SK-N-SH (cell line): ENCODE measurements around the gene IRAK2. TPM values are rescaled to one million over a fixed set of nuclear protein-coding genes. Genes with fewer than 3 reads are reported as not detected.
A peak's percentile ranks its signal among the peaks of the same experiment; 100 is the strongest.
"Not testable (repeated sequence)": the region's sequence is repeated elsewhere in the genome, so short reads cannot be mapped to it uniquely, and the experiment has no call there.

ENCODE experiments used
- CTCF ChIA-PET: fragments of 300-600, 350-600 bp; formaldehyde crosslinking; extraction: SDS; loops from one replicate; lab custom pipeline; 2021; lab: Yijun Ruan, JAX
- POLR2A ChIA-PET: fragments of 350-600 bp; sonication (Branson Sonifier 250); formaldehyde crosslinking; extraction: SDS; loops from one replicate; lab custom pipeline; 2020; ENCODE audit warnings: antibody characterized with exemption, inconsistent platforms; lab: Yijun Ruan, JAX
- DNase-seq: peaks from one replicate; pipeline ENCODE4 v3.0.0; 2012
- H2AFZ ChIP-seq: fragments of 200-600 bp; sonication (generic); 2 replicates; pipeline ENCODE4 v1.8.1; 2016; ENCODE audit warnings: antibody characterized with exemption, mild to moderate bottlenecking, low read depth
- H3F3A ChIP-seq: fragments of 200-600 bp; sonication (generic); replicated peaks from 2 replicates; pipeline ENCODE3; 2016; ENCODE audit warnings: antibody characterized with exemption, mild to moderate bottlenecking; ENCODE audit not compliant: insufficient read depth
- H3K27ac ChIP-seq, 2 experiments: fragments of 200-500 bp in 1 of 2; fragments of 200-600 bp in 1 of 2; sonication (Bioruptor generic) in 1 of 2; sonication (generic), shearing (Covaris generic) in 1 of 2; 2 replicates each; pipeline versions ENCODE4 v1.5.1 to v1.6.1; 2014 to 2016; ENCODE audit warnings: low read depth in 2 of 2, inconsistent platforms in 1 of 2, low read length in 1 of 2, mild to moderate bottlenecking in 1 of 2, mixed read lengths in 1 of 2
- H3K27me3 ChIP-seq: fragments of 200-600 bp; sonication (generic), shearing (Covaris generic); 2 replicates; pipeline ENCODE4 v1.6.1; 2016; ENCODE audit warnings: mixed run types; ENCODE audit not compliant: insufficient read depth
- H3K36me3 ChIP-seq, 2 experiments: fragments of 200-500 bp in 1 of 2; fragments of 200-600 bp in 1 of 2; sonication (Bioruptor generic) in 1 of 2; sonication (generic) in 1 of 2; replicated peaks in 1 of 2; 2 replicates each; pipeline versions ENCODE3 to v1.5.1; 2014 to 2016; ENCODE audit warnings: low read length in 1 of 2, mild to moderate bottlenecking in 1 of 2; ENCODE audit not compliant: insufficient read depth in 2 of 2, control insufficient read depth in 1 of 2
- H3K4me1 ChIP-seq, 2 experiments: fragments of 200-500 bp in 1 of 2; fragments of 200-600 bp in 1 of 2; sonication (Bioruptor generic) in 1 of 2; sonication (generic), shearing (Covaris generic) in 1 of 2; 2 replicates each; pipeline versions ENCODE4 v1.5.1 to v1.6.1; 2014 to 2016; ENCODE audit warnings: low read depth in 1 of 2, low read length in 1 of 2, mixed run types in 1 of 2; ENCODE audit not compliant: insufficient read depth in 2 of 2, control insufficient read depth in 1 of 2
- H3K4me2 ChIP-seq: fragments of 200-600 bp; sonication (generic), shearing (Covaris generic); 2 replicates; pipeline ENCODE4 v1.6.1; 2017; ENCODE audit warnings: mixed run types
- H3K4me3 ChIP-seq, 2 experiments: fragments of 200-500 bp in 1 of 2; fragments of 200-600 bp in 1 of 2; sonication (Bioruptor generic) in 1 of 2; sonication (generic), shearing (Covaris generic) in 1 of 2; 2 replicates each; pipeline versions ENCODE4 v1.5.1 to v1.8.1; 2014 to 2016; ENCODE audit warnings: low read depth in 2 of 2, inconsistent platforms in 1 of 2, low read length in 1 of 2, mild to moderate bottlenecking in 1 of 2, mixed read lengths in 1 of 2, moderate library complexity in 1 of 2
- H3K79me2 ChIP-seq: fragments of 200-600 bp; sonication (generic); 2 replicates; pipeline ENCODE4 v1.8.1; 2017; ENCODE audit warnings: mild to moderate bottlenecking; ENCODE audit not compliant: insufficient read depth
- H3K9ac ChIP-seq: fragments of 200-600 bp; sonication (generic); 2 replicates; pipeline ENCODE4 v1.6.1; 2017; ENCODE audit warnings: mixed run types
- H3K9me2 ChIP-seq: fragments of 200-600 bp; sonication (generic); 2 replicates; pipeline ENCODE4 v1.6.1; 2017; ENCODE audit warnings: mixed run types
- H3K9me3 ChIP-seq: fragments of 200-600 bp; sonication (generic); 2 replicates; pipeline ENCODE4 v1.6.1; 2017; ENCODE audit warnings: mixed run types, mild to moderate bottlenecking, moderate library complexity
- H4K20me1 ChIP-seq: fragments of 200-600 bp; sonication (generic); 2 replicates; pipeline ENCODE4 v1.6.1; 2017; ENCODE audit warnings: mild to moderate bottlenecking, mixed run types; ENCODE audit not compliant: insufficient read depth
- CHD2 ChIP-seq: fragments of 150-350 bp; IDR thresholded peaks from 2 replicates; pipeline ENCODE4 v1.6.1; 2018; ENCODE audit warnings: low read length; ENCODE audit not compliant: partially characterized antibody
- EZH2phosphoT487 ChIP-seq: fragments of 200-600 bp; sonication (generic); IDR thresholded peaks from 2 replicates; pipeline ENCODE4 v1.6.1; 2017; ENCODE audit warnings: low read depth, mixed run types, mild to moderate bottlenecking, antibody characterized with exemption, moderate library complexity, borderline replicate concordance
- FOSL2 ChIP-seq: IDR thresholded peaks from 2 replicates; pipeline ENCODE4 v1.4.0; 2012; ENCODE audit warnings: low read depth, mild to moderate bottlenecking, moderate library complexity, borderline replicate concordance
- GABPA ChIP-seq: IDR thresholded peaks from 2 replicates; pipeline ENCODE4 v1.4.0; 2012; ENCODE audit warnings: low read depth, mild to moderate bottlenecking
- GATA2 ChIP-seq: sonication (generic); formaldehyde crosslinking; IDR thresholded peaks from 2 replicates; pipeline ENCODE4 v1.5.0; 2020; ENCODE audit warnings: mild to moderate bottlenecking, missing genetic modification reagents
- MXI1 ChIP-seq: IDR thresholded peaks from 2 replicates; pipeline ENCODE4 v1.6.1; 2012; ENCODE audit warnings: mild to moderate bottlenecking, low read depth, low read length, improper control_type of control experiment
- POLR2AphosphoS5 ChIP-seq: IDR thresholded peaks from 2 replicates; pipeline ENCODE4 v1.6.1; 2012; ENCODE audit warnings: low read depth, low read length
- RFX5 ChIP-seq: IDR thresholded peaks from 2 replicates; pipeline ENCODE4 v1.6.1; 2012; ENCODE audit warnings: mild to moderate bottlenecking, improper control_type of control experiment, low read length
- TCF12 ChIP-seq: IDR thresholded peaks from 2 replicates; pipeline ENCODE4 v1.4.0; 2012
- WGBS: methylation state at CpG from one replicate; pipeline ENCODE4 v1.1.6; 2017; ENCODE audit warnings: low lambda C conversion rate; 5-methylcytosine and 5-hydroxymethylcytosine counted together
- polyA plus RNA-seq, 3 experiments: library from polyadenylated mRNA; depleted of rRNA; stranded (reverse); fragments of >200 nt; gene quantifications; 2 replicates each; pipeline ENCODE4 v1.2.3, GENCODE V29; 2012
- TF ChIP-seq, protein P1 (sequence below): IDR thresholded peaks from 2 replicates; pipeline ENCODE4 v1.4.0; 2012; ENCODE audit warnings: low read depth

IRAK2 gene
- polyA plus RNA-seq, 1 of the 3 experiments (the other 2 are of a cell fraction) = 7.7 TPM

- H4K20me1 ChIP-seq = no peaks in the 10 kb centered on the region
- peaks cover 32% of the 10 kb centered on the region for H3F3A ChIP-seq
- peak overlapping the region; percentile 53 for H3K4me2 ChIP-seq
- POLR2A ChIA-PET = no interaction called here
- H3K9me3 ChIP-seq = no peaks in the 10 kb centered on the region
- peak overlapping the region in 1 of 2 experiments; percentile 8; a peak in 1 of 4 replicates for H3K4me3 ChIP-seq
- peaks cover 51% of the 10 kb centered on the region for H3K79me2 ChIP-seq
- H3K4me1 ChIP-seq = peaks cover 0 to 9% of the 10 kb centered on the region in 2 experiments; a peak in 1 of 4 replicates
- 12% methylated on average over 5 of the region's 6 CpGs for WGBS
- DNase-seq = no peak
- peaks cover 0 to 22% of the 10 kb centered on the region in 2 experiments for H3K36me3 ChIP-seq
- H3K9ac ChIP-seq = peak overlapping the region; percentile 54
- H2AFZ ChIP-seq = peak overlapping the region; percentile 78
- no peaks in the 10 kb centered on the region for H3K9me2 ChIP-seq
- peak overlapping the region in 1 of 2 experiments; percentile 93; a peak in 2 of 4 replicates for H3K27ac ChIP-seq
- CTCF ChIA-PET = interaction anchor here (1.8 kb wide), 1 partner anchor 9 kb away, joined by 5 read pairs; the partner anchor contains the start of gene IRAK2
- H3K27me3 ChIP-seq = no peaks in the 10 kb centered on the region
- TF ChIP-seq GATA2 (CRISPR knock-in tag) = no peak
- TF ChIP-seq, protein P1, sequence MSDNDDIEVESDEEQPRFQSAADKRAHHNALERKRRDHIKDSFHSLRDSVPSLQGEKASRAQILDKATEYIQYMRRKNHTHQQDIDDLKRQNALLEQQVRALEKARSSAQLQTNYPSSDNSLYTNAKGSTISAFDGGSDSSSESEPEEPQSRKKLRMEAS = peak; percentile 74
- TF ChIP-seq RFX5 = no peak
- TF ChIP-seq GABPA = no peak; the same call in 1 of the 2 replicates
- TF ChIP-seq FOSL2 = peak; percentile 42
- TF ChIP-seq CHD2 = no peak
- no peak for TF ChIP-seq MXI1
- TF ChIP-seq EZH2phosphoT487 = no peak
- peak; percentile 38; the same call in 1 of the 2 replicates for TF ChIP-seq POLR2AphosphoS5
- TF ChIP-seq TCF12 = peak; percentile 34; the same call in 1 of the 2 replicates
Measured at GRCh38 chr3:10173926-10174435, 9.3 kb downstream of the IRAK2 start.

DNA sequence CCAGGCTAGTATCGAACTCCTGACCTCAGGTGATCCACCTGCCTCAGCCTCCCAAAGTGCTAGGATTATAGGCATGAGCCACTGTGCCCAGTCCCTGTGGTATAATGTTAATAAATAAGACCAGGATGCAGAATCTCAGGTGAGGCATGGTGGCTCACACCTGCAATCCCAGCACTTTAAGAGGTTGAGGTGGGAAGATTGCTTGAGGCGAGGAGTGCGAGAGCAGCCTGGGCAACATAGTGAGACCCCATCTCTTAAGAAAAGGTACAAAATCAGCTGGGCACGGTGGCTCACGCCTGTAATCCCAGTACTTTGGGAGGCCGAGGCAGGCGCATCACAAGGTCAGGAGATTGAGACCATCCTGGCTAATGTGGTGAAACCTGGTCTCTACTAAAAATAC is 10.6 kb downstream of the IRAK2 start:
- H3K4me3 ChIP-seq, H3K4me1 ChIP-seq, POLR2A ChIA-PET, H3K9ac ChIP-seq, H3K4me2 ChIP-seq, H3K27ac ChIP-seq, H2AFZ ChIP-seq, DNase-seq, H3K9me3 ChIP-seq, H3K9me2 ChIP-seq, H4K20me1 ChIP-seq, H3K27me3 ChIP-seq: not testable (repeated sequence)
- H3K79me2 ChIP-seq = peaks cover 40% of the 10 kb centered on the region
- 98% methylated on average over 7 of the region's 7 CpGs for WGBS
- CTCF ChIA-PET = interaction anchor here (1.2 to 1.3 kb wide), 2 partner anchors 15 to 48 kb away, joined by 3 read pairs; no protein-coding TSS in a partner anchor
- H3F3A ChIP-seq = peaks cover 32% of the 10 kb centered on the region
- peaks cover 0 to 26% of the 10 kb centered on the region in 2 experiments for H3K36me3 ChIP-seq

- 91% methylated on average over 4 of the region's 4 CpGs for WGBS
- ChIA-PET POLR2A (interaction anchor here (0.7 kb wide), 1 partner anchor 15 kb away, joined by 5 read pairs; no protein-coding TSS in a partner anchor), CTCF (interaction anchor here (1.2 to 1.3 kb wide), 2 partner anchors 16 to 47 kb away, joined by 3 read pairs; no protein-coding TSS in a partner anchor)
Measured at GRCh38 chr3:10176150-10176549, 11.4 kb downstream of the IRAK2 start.

More at GRCh38 chr3:10176150-10176549, 11.4 kb downstream of the IRAK2 start:
- DNase-seq, H3K4me3 ChIP-seq, H2AFZ ChIP-seq, H3K27ac ChIP-seq, H3K9me2 ChIP-seq, H3K4me1 ChIP-seq, H3K27me3 ChIP-seq, H4K20me1 ChIP-seq, H3K4me2 ChIP-seq, H3K9me3 ChIP-seq, H3K9ac ChIP-seq: not testable (repeated sequence)
- Histone ChIP-seq H3F3A (peaks cover 31% of the 10 kb centered on the region), H3K36me3 (peaks cover 0 to 22% of the 10 kb centered on the region in 2 experiments), H3K79me2 (peaks cover 32% of the 10 kb centered on the region)
